Activated naive CD8-positive, alpha-beta T cell treated with anti-CD3 and anti-CD28 coated beads, Interleukin-2, amount 10 ng/mL, durations not matched to agents 7 days and 5 days (primary cell): ENCODE measurements around the gene CEP112. TPM values are rescaled to one million over a fixed set of nuclear protein-coding genes. Genes with fewer than 3 reads are reported as not detected.

ENCODE experiments used
- ATAC-seq: fragments of 150-1000 bp; cut with Tn5 transposase; one replicate; pipeline ENCODE4 v1.10.0; 2021; ENCODE audit warnings: low read depth, moderate library complexity
- POLR2A ChIA-PET: fragments of 350-600 bp; sonication (Branson Sonifier 250); formaldehyde crosslinking; loops from one replicate; lab custom pipeline; 2021; ENCODE audit warnings: antibody characterized with exemption; lab: Charles Lee
- DNase-seq: peaks from one replicate; pipeline ENCODE4 v3.0.0; 2021
- H3K27ac Mint-ChIP-seq: one replicate; pipeline ENCODE4 v1.8.0; 2022; ENCODE audit warnings: mild to moderate bottlenecking, mixed read lengths
- H3K27me3 Mint-ChIP-seq: one replicate; pipeline ENCODE4 v1.8.0; 2022; ENCODE audit warnings: mild to moderate bottlenecking, moderate library complexity, mixed read lengths
- H3K36me3 Mint-ChIP-seq: one replicate; pipeline ENCODE4 v1.8.0; 2021; ENCODE audit warnings: mild to moderate bottlenecking, mixed read lengths
- H3K4me1 Mint-ChIP-seq: one replicate; pipeline ENCODE4 v1.8.0; 2021; ENCODE audit warnings: mixed read lengths
- H3K4me3 Mint-ChIP-seq: one replicate; pipeline ENCODE4 v1.8.0; 2022; ENCODE audit warnings: mild to moderate bottlenecking, moderate library complexity, mixed read lengths
- H3K9me3 Mint-ChIP-seq: one replicate; pipeline ENCODE4 v1.8.0; 2021; ENCODE audit warnings: mixed read lengths
- total RNA-seq, 2 experiments: library from RNA; stranded (reverse); gene quantifications; one replicate each; pipeline ENCODE4 v1.2.3, GENCODE V29; 2021

Gene CEP112
- total RNA-seq: 1 to 10 TPM; 2.1 to 3.8 TPM

DNA sequence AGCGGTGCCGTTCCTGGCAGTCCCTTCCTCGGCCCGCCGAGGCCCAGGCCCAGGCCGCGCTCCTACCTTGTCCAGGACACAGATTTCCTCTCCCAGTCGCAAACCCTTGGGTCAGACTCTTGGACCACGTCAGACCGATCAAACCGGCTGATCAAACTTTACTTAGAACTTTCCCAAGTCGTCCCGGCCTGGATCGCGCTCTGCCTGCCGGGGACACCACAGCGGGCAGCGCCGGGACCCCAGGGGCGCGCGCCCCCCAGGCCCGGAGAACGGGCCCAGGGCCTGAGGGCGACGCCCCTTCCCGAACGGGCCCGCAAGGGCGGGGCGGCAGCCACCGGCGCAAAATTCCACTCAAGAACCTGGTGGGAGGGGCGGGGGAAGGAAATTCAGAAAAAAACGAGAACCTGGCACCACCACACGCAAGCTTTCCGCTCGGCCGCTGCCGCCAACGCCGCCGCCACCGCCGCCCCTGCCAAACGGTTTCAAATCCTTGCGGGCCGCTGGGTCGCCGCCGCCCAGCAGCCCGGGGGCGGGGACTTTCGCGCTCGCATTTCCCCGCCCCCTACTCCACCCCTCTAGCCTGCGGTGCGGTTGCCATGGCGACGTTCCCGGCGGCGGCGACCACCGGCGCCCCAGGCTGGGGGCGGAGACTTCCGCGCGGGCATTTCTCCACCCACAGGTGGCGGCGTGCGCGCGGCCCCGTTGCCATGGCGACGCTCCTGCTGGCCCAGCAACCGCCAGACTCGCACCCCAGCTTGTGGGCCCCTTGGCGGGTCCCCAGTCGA, at the start of gene CEP112:
CEP112 (minus strand) TSS at position 541 of the 785 bp plus-strand sequence.
- DNase-seq (peak; percentile 92), ATAC-seq (peak; percentile 85)
- H3K27ac Mint-ChIP-seq: peak within 1 kb of the TSS; percentile 7
- peak within 1 kb of the TSS; percentile 86 for H3K4me3 Mint-ChIP-seq
- POLR2A ChIA-PET: no interaction called here
- H3K36me3 Mint-ChIP-seq: peaks cover 2% of the 10 kb centered on the region
- H3K9me3 Mint-ChIP-seq: no peaks in the 10 kb centered on the region
- H3K27me3 Mint-ChIP-seq: peaks cover 4% of the 10 kb centered on the region
- peaks cover 12% of the 10 kb centered on the region for H3K4me1 Mint-ChIP-seq

DNA sequence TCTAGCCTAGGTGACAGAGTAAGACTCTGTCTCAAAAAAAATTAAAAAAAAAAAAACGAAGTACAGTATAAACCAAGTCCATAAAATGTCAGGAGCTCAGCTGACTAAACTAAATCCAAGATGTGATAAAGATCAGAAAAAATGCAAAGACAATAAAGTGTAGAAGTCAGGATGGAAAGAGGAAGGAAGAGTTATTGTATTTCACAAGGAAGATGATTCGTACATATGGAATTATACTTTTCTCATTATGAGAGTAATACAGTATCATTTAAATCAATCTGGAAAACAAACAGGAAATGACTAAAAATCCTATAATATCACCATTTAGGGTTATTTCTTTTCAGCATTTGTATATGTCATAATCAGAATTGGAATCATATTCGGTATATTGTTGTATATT, 48.7 kb upstream of the CEP112 start:
- Mint-ChIP-seq H3K4me3 (no peak overlapping the region), H3K4me1 (peaks cover 4% of the 10 kb centered on the region), H3K9me3 (peaks cover 2% of the 10 kb centered on the region), H3K36me3 (no peaks in the 10 kb centered on the region), H3K27me3 (peaks cover 1% of the 10 kb centered on the region), H3K27ac (no peak overlapping the region)
- POLR2A ChIA-PET: no interaction called here
- ATAC-seq (no peak), DNase-seq (no peak)

DNA sequence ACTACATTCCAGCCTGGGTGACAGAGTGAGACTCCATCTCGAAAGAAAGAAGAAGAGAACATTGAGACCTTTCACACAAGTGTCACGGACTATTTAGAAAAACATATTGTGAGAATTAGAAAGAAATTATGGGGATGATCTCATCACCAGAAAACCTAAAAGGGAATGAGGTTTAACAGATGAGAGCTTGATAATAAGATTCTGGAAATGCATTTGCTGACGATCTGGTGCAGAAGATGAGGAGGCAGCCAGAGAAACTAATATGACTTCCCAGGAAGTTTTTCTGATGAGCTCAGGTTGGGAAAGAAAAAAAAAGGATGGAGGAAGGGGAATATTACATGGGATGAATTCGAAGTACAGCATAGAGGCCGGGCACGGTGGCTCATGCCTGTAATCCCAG, 48.1 kb upstream of the CEP112 start:
- H3K9me3 Mint-ChIP-seq: peaks cover 1% of the 10 kb centered on the region
- ATAC-seq: no peak
- no peak overlapping the region for H3K4me3 Mint-ChIP-seq
- no peak for DNase-seq
- POLR2A ChIA-PET: no interaction called here
- peaks cover 1% of the 10 kb centered on the region for H3K27me3 Mint-ChIP-seq
- no peak overlapping the region for H3K27ac Mint-ChIP-seq
- H3K36me3 Mint-ChIP-seq: no peaks in the 10 kb centered on the region
- peaks cover 2% of the 10 kb centered on the region for H3K4me1 Mint-ChIP-seq

DNA sequence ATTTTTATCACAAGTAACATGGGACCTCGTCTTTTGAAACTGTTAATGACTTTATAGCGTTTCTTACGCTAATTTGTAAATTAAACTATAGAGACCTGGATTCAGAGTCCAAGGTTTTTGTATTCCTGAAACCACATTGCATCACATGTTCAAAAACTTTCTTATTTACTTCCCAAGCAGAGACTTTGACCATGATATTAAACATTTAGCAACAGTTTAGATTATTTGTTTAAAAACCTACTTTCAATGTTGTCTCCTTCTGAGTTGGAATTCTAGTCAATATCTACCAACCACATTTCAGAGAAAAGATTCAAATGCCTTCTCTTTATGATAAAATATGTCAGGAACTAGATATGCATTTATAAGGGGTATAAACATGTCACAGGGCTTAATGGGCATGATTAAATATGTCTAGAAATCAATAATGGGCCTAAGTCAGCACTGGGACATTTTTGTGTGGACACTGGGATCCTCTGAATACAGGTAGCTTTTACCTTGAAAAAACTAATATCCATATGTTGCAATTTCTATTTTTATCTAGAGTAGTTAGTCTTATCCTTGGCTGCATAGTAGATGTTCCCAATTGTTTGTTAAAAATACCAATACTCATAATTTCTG, 43.6 kb upstream of the CEP112 start:
- Mint-ChIP-seq H3K9me3 (peaks cover 1% of the 10 kb centered on the region), H3K36me3 (no peaks in the 10 kb centered on the region), H3K27ac (no peak overlapping the region), H3K4me1 (no peaks in the 10 kb centered on the region), H3K4me3 (no peak overlapping the region), H3K27me3 (peaks cover 3% of the 10 kb centered on the region)
- DNase-seq (no peak), ATAC-seq (no peak)
- POLR2A ChIA-PET: interaction anchor here (0.7 kb wide), 2 partner anchors 113 to 395 kb away, joined by 3 to 4 read pairs; no protein-coding TSS in a partner anchor

- H3K4me3 Mint-ChIP-seq: no peak overlapping the region
- H3K27me3 Mint-ChIP-seq: peaks cover 2% of the 10 kb centered on the region
- peaks cover 1% of the 10 kb centered on the region for H3K9me3 Mint-ChIP-seq
- no peak for ATAC-seq
- no peak for DNase-seq
- H3K36me3 Mint-ChIP-seq: no peaks in the 10 kb centered on the region
- H3K27ac Mint-ChIP-seq: no peak overlapping the region
- no peaks in the 10 kb centered on the region for H3K4me1 Mint-ChIP-seq
- POLR2A ChIA-PET: no interaction called here
Observed at GRCh38 chr17:66234611-66235010, 42.7 kb upstream of the CEP112 start.

GRCh38 chr17:66233023-66233753, 41.3 kb upstream of the CEP112 start:
- Mint-ChIP-seq H3K9me3 (peaks cover 1% of the 10 kb centered on the region), H3K27ac (no peak overlapping the region), H3K36me3 (no peaks in the 10 kb centered on the region), H3K4me3 (no peak overlapping the region), H3K4me1 (no peaks in the 10 kb centered on the region), H3K27me3 (peaks cover 2% of the 10 kb centered on the region)
- no peak for DNase-seq
- POLR2A ChIA-PET: no interaction called here
- ATAC-seq: no peak

GRCh38 chr17:66230922-66231591, 39.1 kb upstream of the CEP112 start:
- peaks cover 7% of the 10 kb centered on the region for H3K27me3 Mint-ChIP-seq
- no peaks in the 10 kb centered on the region for H3K36me3 Mint-ChIP-seq
- DNase-seq (no peak), ATAC-seq (no peak)
- H3K9me3 Mint-ChIP-seq: no peaks in the 10 kb centered on the region
- H3K4me1 Mint-ChIP-seq: no peaks in the 10 kb centered on the region
- no peak overlapping the region for H3K27ac Mint-ChIP-seq
- POLR2A ChIA-PET: no interaction called here
- no peak overlapping the region for H3K4me3 Mint-ChIP-seq

GRCh38 chr17:66229783-66230538, 38.0 kb upstream of the CEP112 start:
- no peaks in the 10 kb centered on the region for H3K4me1 Mint-ChIP-seq
- ATAC-seq (no peak), DNase-seq (no peak)
- H3K27ac Mint-ChIP-seq: no peak overlapping the region
- H3K36me3 Mint-ChIP-seq: no peaks in the 10 kb centered on the region
- H3K27me3 Mint-ChIP-seq: peaks cover 7% of the 10 kb centered on the region
- POLR2A ChIA-PET: no interaction called here
- no peak overlapping the region for H3K4me3 Mint-ChIP-seq
- no peaks in the 10 kb centered on the region for H3K9me3 Mint-ChIP-seq

- H3K27me3 Mint-ChIP-seq: peaks cover 9% of the 10 kb centered on the region
- H3K4me1 Mint-ChIP-seq: no peaks in the 10 kb centered on the region
- H3K27ac Mint-ChIP-seq: no peak within 1 kb of the TSS
- H3K9me3 Mint-ChIP-seq: no peaks in the 10 kb centered on the region
- POLR2A ChIA-PET: no interaction called here
- ATAC-seq: no peak
- H3K36me3 Mint-ChIP-seq: no peaks in the 10 kb centered on the region
- no peak for DNase-seq
- H3K4me3 Mint-ChIP-seq: no peak within 1 kb of the TSS
Observed at GRCh38 chr17:66228887-66229782, 37.2 kb upstream of the CEP112 start, which contains the start of gene APOH. APOH (minus strand) TSS chr17:66229415; CDS start chr17:66229379, 36 bp downstream.

DNA sequence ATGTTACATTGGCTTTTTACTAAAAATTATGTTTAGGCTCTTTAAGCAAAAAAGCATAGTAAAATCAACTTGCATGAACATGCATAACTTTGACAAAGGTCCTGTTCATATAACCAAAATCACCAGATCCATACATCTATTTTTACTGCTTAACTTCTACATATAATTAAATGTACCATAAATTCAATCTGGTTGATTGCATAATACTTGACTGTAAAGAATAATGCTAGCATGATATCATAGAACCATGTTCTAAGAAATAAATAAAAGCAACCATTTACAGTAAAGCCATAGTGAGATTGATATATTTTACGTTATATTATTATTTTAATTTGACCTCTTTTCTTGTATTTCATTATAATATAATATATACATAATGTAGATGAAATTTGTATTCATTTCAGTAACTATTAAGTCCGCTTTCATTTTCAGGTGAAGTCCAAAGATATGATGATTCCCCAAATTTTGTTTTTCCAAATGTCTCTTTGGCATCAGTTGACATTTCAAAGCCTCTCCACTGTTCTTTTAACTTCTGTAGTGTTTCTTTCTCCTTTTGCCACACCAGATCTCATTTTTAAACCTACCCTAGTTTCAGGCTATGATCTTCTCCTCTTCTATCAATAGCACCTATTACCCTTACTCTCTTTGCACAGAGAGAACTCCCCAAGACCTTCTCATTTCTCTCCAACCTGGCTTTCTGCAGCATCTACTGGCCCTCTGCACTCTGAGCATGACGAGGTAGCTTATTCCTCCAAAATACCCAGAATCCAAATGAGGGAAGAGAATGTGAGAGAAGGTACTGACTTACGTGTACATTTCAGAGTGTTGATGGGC, 35.5 kb upstream of the CEP112 start:
- no peak overlapping the region for H3K27ac Mint-ChIP-seq
- POLR2A ChIA-PET: no interaction called here
- H3K27me3 Mint-ChIP-seq: peaks cover 9% of the 10 kb centered on the region
- DNase-seq: no peak
- no peaks in the 10 kb centered on the region for H3K9me3 Mint-ChIP-seq
- H3K4me1 Mint-ChIP-seq: no peaks in the 10 kb centered on the region
- H3K36me3 Mint-ChIP-seq: no peaks in the 10 kb centered on the region
- ATAC-seq: no peak
- no peak overlapping the region for H3K4me3 Mint-ChIP-seq

DNA sequence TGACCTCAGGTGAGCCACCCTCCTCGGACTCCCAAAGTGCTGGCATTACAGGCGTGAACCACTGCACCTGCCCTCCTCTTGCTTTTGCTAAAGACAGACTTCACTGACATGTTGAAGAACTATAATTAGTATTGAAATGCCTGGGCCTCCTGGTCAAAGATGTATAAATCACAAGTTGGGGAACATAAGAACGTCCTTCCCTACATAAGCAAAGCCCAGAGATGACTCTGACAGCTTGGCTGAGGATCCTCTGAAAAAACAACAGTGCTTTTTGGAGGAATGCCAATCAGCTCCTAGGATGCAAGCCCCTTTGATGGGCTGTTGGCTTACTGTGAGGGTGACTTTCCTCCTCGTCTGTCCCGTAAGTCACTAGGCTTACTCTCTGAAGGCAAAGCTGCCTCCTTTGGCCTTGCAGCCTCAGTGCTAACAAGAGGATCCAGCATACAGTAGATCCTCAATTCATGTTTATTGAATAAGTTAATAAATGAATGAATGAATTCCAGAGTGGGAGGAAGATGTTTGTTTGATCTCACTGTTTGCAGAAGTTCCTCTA, 30.9 kb upstream of the CEP112 start:
- Mint-ChIP-seq H3K36me3 (no peaks in the 10 kb centered on the region), H3K27ac (no peak overlapping the region), H3K9me3 (peaks cover 1% of the 10 kb centered on the region), H3K4me1 (no peaks in the 10 kb centered on the region), H3K27me3 (peaks cover 19% of the 10 kb centered on the region), H3K4me3 (no peak overlapping the region)
- DNase-seq: no peak
- POLR2A ChIA-PET: no interaction called here
- no peak for ATAC-seq
